ENCODE data around the gene USHBP1.

Gene USHBP1

GRCh38 chr19:17214508-17215126, 49.9 kb downstream of the USHBP1 start:
- TF ChIP-seq SPI1 (IDR thresholded peaks at IDR 0.05; ENCODE audit: borderline replicate concordance, low read depth) (no peak), REST (IDR thresholded peaks at IDR 0.05; ENCODE audit: insufficient replicate concordance, low read depth) (no peak), CTCF (IDR thresholded peaks at IDR 0.05; ENCODE audit: insufficient read depth, low read length) (no peak), POLR2AphosphoS5 (IDR thresholded peaks at IDR 0.05; ENCODE audit: low read depth) (no peak), GABPA (IDR thresholded peaks at IDR 0.05; ENCODE audit: low read depth) (no peak)
- no peaks in the 10 kb centered on the region for H3K27me3 ChIP-seq (ENCODE audit: insufficient read depth, poor library complexity, severe bottlenecking)

GRCh38 chr19:17213334-17213733, 51.2 kb downstream of the USHBP1 start:
- no peak for DNase-seq (ENCODE audit: low read depth in 1 of 2, low spot score in 1 of 2)
- no peaks in the 10 kb centered on the region for H3K27me3 ChIP-seq (ENCODE audit: insufficient read depth, poor library complexity, severe bottlenecking)
- H3K4me3 ChIP-seq (replicated peaks; ENCODE audit: insufficient read depth, low read length) = no peak overlapping the region
- no peak overlapping the region for H3K27ac ChIP-seq (replicated peaks)
- TF ChIP-seq REST (IDR thresholded peaks at IDR 0.05; ENCODE audit: insufficient replicate concordance, low read depth) (no peak), GABPA (IDR thresholded peaks at IDR 0.05; ENCODE audit: low read depth) (no peak), CTCF (IDR thresholded peaks at IDR 0.05; ENCODE audit: insufficient read depth, low read length) (no peak), SPI1 (IDR thresholded peaks at IDR 0.05; ENCODE audit: borderline replicate concordance, low read depth) (no peak), POLR2AphosphoS5 (IDR thresholded peaks at IDR 0.05; ENCODE audit: low read depth) (no peak)

More at GRCh38 chr19:17214508-17215126, 49.9 kb downstream of the USHBP1 start:
- no peak for DNase-seq (ENCODE audit: low read depth in 1 of 2, low spot score in 1 of 2)
- Histone ChIP-seq H3K27ac (replicated peaks) (peak overlapping the region; percentile 94), H3K4me3 (replicated peaks; ENCODE audit: insufficient read depth, low read length) (peak overlapping the region; percentile 52)

- Histone ChIP-seq H3K4me3 (replicated peaks; ENCODE audit: insufficient read depth, low read length) (no peak overlapping the region), H3K27ac (replicated peaks) (no peak overlapping the region), H3K27me3 (ENCODE audit: insufficient read depth, poor library complexity, severe bottlenecking) (no peaks in the 10 kb centered on the region)
- TF ChIP-seq REST (IDR thresholded peaks at IDR 0.05; ENCODE audit: insufficient replicate concordance, low read depth) = no peak
- no peak for TF ChIP-seq GABPA (IDR thresholded peaks at IDR 0.05; ENCODE audit: low read depth)
- TF ChIP-seq POLR2AphosphoS5 (IDR thresholded peaks at IDR 0.05; ENCODE audit: low read depth) = no peak
- TF ChIP-seq CTCF (IDR thresholded peaks at IDR 0.05; ENCODE audit: insufficient read depth, low read length) = no peak
- TF ChIP-seq SPI1 (IDR thresholded peaks at IDR 0.05; ENCODE audit: borderline replicate concordance, low read depth) = no peak
- no peak for DNase-seq (ENCODE audit: low read depth in 1 of 2, low spot score in 1 of 2)
These were observed 52.7 kb downstream of the USHBP1 start for GRCh38 chr19:17211547-17212446.

Data from HL-60 (cell line).